RWPE1 (cell line): Measurements from ENCODE around the gene TAF4.

Experiments used
- CTCF ChIA-PET: fragments of 350-600 bp; sonication (Branson Sonifier 250); formaldehyde crosslinking; extraction: SDS; loops from one replicate; lab custom pipeline; 2021; lab: Yijun Ruan, JAX
- POLR2A ChIA-PET: fragments of 400-600 bp; formaldehyde crosslinking; extraction: SDS; loops from one replicate; lab custom pipeline; 2020; ENCODE audit warnings: antibody characterized with exemption; ENCODE audit not compliant: low non-redundant PET; lab: Yijun Ruan, JAX
- DNase-seq: peaks from one replicate; pipeline ENCODE4 v3.0.0; 2012; ENCODE audit warnings: low spot score
- H3K27ac ChIP-seq: fragments of 450-650 bp; 2 replicates; pipeline ENCODE4 v1.5.1; 2017
- CTCF ChIP-seq: fragments of 450-650 bp; conservative IDR thresholded peaks from 2 replicates; pipeline ENCODE4 v1.5.1; 2017; ENCODE audit warnings: low read depth, mild to moderate bottlenecking

TAF4 gene

GRCh38 chr20:62019144-62019805, 46.4 kb downstream of the TAF4 start:
- ChIA-PET CTCF (interaction anchor here (0.6 to 1.9 kb wide), 3 partner anchors 9 to 35 kb away, joined by 3 to 12 read pairs (median 3); no protein-coding TSS in a partner anchor), POLR2A (no interaction called here)
- H3K27ac ChIP-seq = no peak overlapping the region
- DNase-seq = no peak
- no peak for TF ChIP-seq CTCF

GRCh38 chr20:62018437-62019143, 47.1 kb downstream of the TAF4 start:
- POLR2A ChIA-PET = no interaction called here
- CTCF ChIA-PET = interaction anchor here (0.6 to 1.9 kb wide), 4 partner anchors 8 to 36 kb away, joined by 3 to 12 read pairs (median 3); no protein-coding TSS in a partner anchor
- no peak for TF ChIP-seq CTCF
- H3K27ac ChIP-seq = no peak overlapping the region
- DNase-seq = no peak

GRCh38 chr20:62015540-62016288, 50.0 kb downstream of the TAF4 start:
- CTCF ChIA-PET = interaction anchor here (0.6 kb wide), 1 partner anchor 194 kb away, joined by 3 read pairs; no protein-coding TSS in a partner anchor

GRCh38 chr20:62014889-62015537, 50.7 kb downstream of the TAF4 start:
- ChIA-PET CTCF (interaction anchor here (0.6 kb wide), 1 partner anchor 825 kb away, joined by 3 read pairs; no protein-coding TSS in a partner anchor), POLR2A (no interaction called here)
- no peak overlapping the region for H3K27ac ChIP-seq
- no peak for TF ChIP-seq CTCF
- DNase-seq = no peak

More at GRCh38 chr20:62015540-62016288, 50.0 kb downstream of the TAF4 start:
- TF ChIP-seq CTCF = no peak
- H3K27ac ChIP-seq = no peak overlapping the region
- POLR2A ChIA-PET = no interaction called here
- DNase-seq = no peak

DNA sequence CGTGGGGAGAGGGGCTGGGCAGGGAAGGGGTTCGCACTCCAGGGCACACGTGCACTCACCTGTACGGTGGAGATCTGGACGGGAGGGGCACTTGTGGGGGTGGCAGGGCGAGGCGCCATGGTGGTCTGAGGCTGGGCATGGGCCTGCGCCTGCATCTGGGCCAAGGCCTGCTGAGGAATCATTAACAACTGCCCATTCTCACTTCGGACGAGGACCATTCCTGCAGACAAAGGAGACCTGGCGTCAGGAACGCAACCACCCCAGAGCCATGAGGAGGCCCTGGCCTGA, 51.2 kb downstream of the TAF4 start:
- no peak overlapping the region for H3K27ac ChIP-seq
- DNase-seq = no peak
- ChIA-PET CTCF (no interaction called here), POLR2A (no interaction called here)
- TF ChIP-seq CTCF = no peak

GRCh38 chr20:62012631-62013030, 53.0 kb downstream of the TAF4 start:
- no peak overlapping the region for H3K27ac ChIP-seq
- no peak for DNase-seq
- ChIA-PET CTCF (interaction anchor here (0.6 kb wide), 1 partner anchor 274 kb away, joined by 5 read pairs; no protein-coding TSS in a partner anchor), POLR2A (interaction anchor here (0.7 kb wide), 1 partner anchor 48 kb away, joined by 6 read pairs; no protein-coding TSS in a partner anchor)
- TF ChIP-seq CTCF = no peak
